ENCODE data around the gene RHOG.
"Not testable (repeated sequence)": the region's sequence is repeated elsewhere in the genome, so short reads cannot be mapped to it uniquely, and the experiment has no call there.

Gene RHOG

GRCh38 chr11:3840870-3841425 lies at the start of gene RHOG:
Gene RHOG (minus strand): TSS chr11:3840959. CDS start chr11:3828138, 12,821 bp downstream.
- DNase-seq (ENCODE audit: low read depth in 2 of 3, low spot score in 2 of 3): peak in 1 of 3 experiments; percentile 86

GRCh38 chr11:3890014-3890413 lies 49.3 kb upstream of the RHOG start:
- no peak for DNase-seq (ENCODE audit: low read depth in 2 of 3, low spot score in 2 of 3)

- no peak for DNase-seq (ENCODE audit: low read depth in 2 of 3, low spot score in 2 of 3)
Measured at GRCh38 chr11:3888876-3889275, 48.1 kb upstream of the RHOG start.

- no peak for DNase-seq (ENCODE audit: low read depth in 2 of 3, low spot score in 2 of 3)
Measured at GRCh38 chr11:3886985-3887384, 46.2 kb upstream of the RHOG start.

GRCh38 chr11:3885855-3886254 lies 45.1 kb upstream of the RHOG start:
- no peak for DNase-seq (ENCODE audit: low read depth in 2 of 3, low spot score in 2 of 3)

- DNase-seq (ENCODE audit: low read depth in 2 of 3, low spot score in 2 of 3): no peak
Measured at GRCh38 chr11:3882655-3883054, 41.9 kb upstream of the RHOG start.

- DNase-seq (ENCODE audit: low read depth in 2 of 3, low spot score in 2 of 3): no peak
Measured at GRCh38 chr11:3880724-3881123, 40.0 kb upstream of the RHOG start.

- DNase-seq (ENCODE audit: low read depth in 2 of 3, low spot score in 2 of 3): no peak
Measured at GRCh38 chr11:3879967-3880542, 39.3 kb upstream of the RHOG start.

GRCh38 chr11:3879216-3879966 lies 38.6 kb upstream of the RHOG start:
- DNase-seq (ENCODE audit: low read depth in 2 of 3, low spot score in 2 of 3): no peak

GRCh38 chr11:3878258-3878584 lies 37.5 kb upstream of the RHOG start:
- no peak for DNase-seq (ENCODE audit: low read depth in 2 of 3, low spot score in 2 of 3)

GRCh38 chr11:3877364-3878257 lies 36.9 kb upstream of the RHOG start:
- DNase-seq (ENCODE audit: low read depth in 2 of 3, low spot score in 2 of 3): no peak

GRCh38 chr11:3876613-3877012 lies 35.9 kb upstream of the RHOG start:
- no peak for DNase-seq (ENCODE audit: low read depth in 2 of 3, low spot score in 2 of 3)

GRCh38 chr11:3873712-3874349 lies 33.1 kb upstream of the RHOG start:
- DNase-seq (ENCODE audit: low read depth in 2 of 3, low spot score in 2 of 3): no peak

GRCh38 chr11:3867209-3868091 lies 26.7 kb upstream of the RHOG start:
- no peak for DNase-seq (ENCODE audit: low read depth in 2 of 3, low spot score in 2 of 3)

- no peak for DNase-seq (ENCODE audit: low read depth in 2 of 3, low spot score in 2 of 3)
Measured at GRCh38 chr11:3866836-3867208, 26.1 kb upstream of the RHOG start.

GRCh38 chr11:3866206-3866605 lies 25.4 kb upstream of the RHOG start:
- no peak for DNase-seq (ENCODE audit: low read depth in 2 of 3, low spot score in 2 of 3)

- no peak for DNase-seq (ENCODE audit: low read depth in 2 of 3, low spot score in 2 of 3)
Measured at GRCh38 chr11:3865388-3866193, 24.8 kb upstream of the RHOG start.

GRCh38 chr11:3861683-3862082 lies 20.9 kb upstream of the RHOG start:
- DNase-seq (ENCODE audit: low read depth in 2 of 3, low spot score in 2 of 3): no peak

GRCh38 chr11:3860898-3861393 lies 20.2 kb upstream of the RHOG start:
- DNase-seq (ENCODE audit: low read depth in 2 of 3, low spot score in 2 of 3): not testable (repeated sequence)

Measured in activated CD8-positive, alpha-beta memory T cell treated with anti-CD3 and anti-CD28 coated beads for 48 hours (primary cell).